ENCODE results near the gene SFXN5. TPM values are rescaled to one million over a fixed set of nuclear protein-coding genes. Genes with fewer than 3 reads are reported as not detected.

The SFXN5 gene
- total RNA-seq, 1 experiment from 2014 or later, result 27.8 TPM

DNA sequence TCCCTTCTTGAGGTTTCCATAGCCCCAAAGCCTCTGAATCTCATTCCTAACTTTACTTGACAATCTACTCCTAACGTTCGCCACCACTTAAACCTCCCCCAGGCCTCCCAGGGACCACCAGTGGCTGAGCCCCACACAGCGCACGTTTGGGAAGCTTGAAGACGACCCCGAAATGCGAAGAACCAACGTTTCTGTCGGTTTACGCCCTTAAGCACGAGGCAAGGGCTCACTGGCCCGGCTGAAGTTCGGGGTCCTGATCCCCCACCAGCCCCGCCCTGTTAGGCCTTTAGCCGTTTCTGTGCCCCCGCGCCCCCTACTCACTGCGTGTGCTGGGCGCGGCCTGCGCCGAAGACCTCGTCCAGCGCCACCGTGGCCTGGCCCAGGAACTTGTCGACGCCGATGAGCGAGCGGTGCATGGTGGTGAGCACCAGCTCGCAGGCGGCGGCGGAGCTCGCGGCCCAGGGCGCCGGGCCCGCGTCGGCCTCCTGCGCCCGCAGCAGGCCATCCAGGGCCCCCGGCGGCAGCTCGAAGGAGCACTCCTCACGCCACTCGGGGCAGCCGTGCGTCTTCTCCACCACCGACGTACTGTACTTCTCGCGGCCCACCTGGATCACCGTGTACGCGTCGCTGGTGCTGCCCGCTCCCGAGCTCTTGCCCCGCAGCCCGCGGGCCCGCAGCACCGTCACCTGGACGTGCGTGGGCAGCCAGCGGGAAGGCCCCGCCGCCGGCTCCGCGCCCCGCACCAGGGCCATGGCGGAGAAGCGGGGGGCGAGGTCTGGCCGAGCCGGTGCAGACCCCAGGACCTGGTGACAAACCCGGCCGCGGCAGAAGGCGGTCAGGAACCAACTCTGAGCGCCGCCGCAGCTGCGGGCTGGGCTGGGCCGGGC, 40.8 kb upstream of the SFXN5 start:
- no TSS peak for BruUV-seq (replicated peaks)
- ATAC-seq (peak; percentile 68), DNase-seq (ENCODE audit: low read depth, low spot score) (no peak)
- H3K27me3 ChIP-seq (ENCODE audit: control insufficient read depth, insufficient read depth, low read length), result no peaks in the 10 kb centered on the region
- POLR2A ChIA-PET, result no interaction called here
- peaks cover 2% of the 10 kb centered on the region; the same call in 1 of the 2 replicates for H3K36me3 ChIP-seq (ENCODE audit: control insufficient read depth, insufficient read depth, low read length)
- H3K27ac ChIP-seq (ENCODE audit: low read length), result peak overlapping the region; percentile 83
- in situ Hi-C loops (cut with HindIII; ENCODE audit: low pct_unique_long_range_greater_than_20kb, low sequenced_read_pairs) (no loop called here), intact Hi-C loops (cut with micrococcal nuclease; ENCODE audit: unreplicated experiment) (no loop called here)
- CTCF ChIA-PET, result interaction anchor here (0.9 to 1.5 kb wide), 2 partner anchors 25 to 64 kb away, joined by 3 to 5 read pairs; no protein-coding TSS in a partner anchor
- H3K9me3 ChIP-seq (ENCODE audit: control insufficient read depth, insufficient read depth, low read depth, low read length), result no peaks in the 10 kb centered on the region
- H3K4me1 ChIP-seq (ENCODE audit: control insufficient read depth, insufficient read depth, low read length), result peaks cover 16% of the 10 kb centered on the region
- H3K4me3 ChIP-seq (ENCODE audit: low read depth in 2 of 2, low read length in 2 of 2), result peak overlapping the region; percentile 70 to 71
- TF ChIP-seq, protein P1, sequence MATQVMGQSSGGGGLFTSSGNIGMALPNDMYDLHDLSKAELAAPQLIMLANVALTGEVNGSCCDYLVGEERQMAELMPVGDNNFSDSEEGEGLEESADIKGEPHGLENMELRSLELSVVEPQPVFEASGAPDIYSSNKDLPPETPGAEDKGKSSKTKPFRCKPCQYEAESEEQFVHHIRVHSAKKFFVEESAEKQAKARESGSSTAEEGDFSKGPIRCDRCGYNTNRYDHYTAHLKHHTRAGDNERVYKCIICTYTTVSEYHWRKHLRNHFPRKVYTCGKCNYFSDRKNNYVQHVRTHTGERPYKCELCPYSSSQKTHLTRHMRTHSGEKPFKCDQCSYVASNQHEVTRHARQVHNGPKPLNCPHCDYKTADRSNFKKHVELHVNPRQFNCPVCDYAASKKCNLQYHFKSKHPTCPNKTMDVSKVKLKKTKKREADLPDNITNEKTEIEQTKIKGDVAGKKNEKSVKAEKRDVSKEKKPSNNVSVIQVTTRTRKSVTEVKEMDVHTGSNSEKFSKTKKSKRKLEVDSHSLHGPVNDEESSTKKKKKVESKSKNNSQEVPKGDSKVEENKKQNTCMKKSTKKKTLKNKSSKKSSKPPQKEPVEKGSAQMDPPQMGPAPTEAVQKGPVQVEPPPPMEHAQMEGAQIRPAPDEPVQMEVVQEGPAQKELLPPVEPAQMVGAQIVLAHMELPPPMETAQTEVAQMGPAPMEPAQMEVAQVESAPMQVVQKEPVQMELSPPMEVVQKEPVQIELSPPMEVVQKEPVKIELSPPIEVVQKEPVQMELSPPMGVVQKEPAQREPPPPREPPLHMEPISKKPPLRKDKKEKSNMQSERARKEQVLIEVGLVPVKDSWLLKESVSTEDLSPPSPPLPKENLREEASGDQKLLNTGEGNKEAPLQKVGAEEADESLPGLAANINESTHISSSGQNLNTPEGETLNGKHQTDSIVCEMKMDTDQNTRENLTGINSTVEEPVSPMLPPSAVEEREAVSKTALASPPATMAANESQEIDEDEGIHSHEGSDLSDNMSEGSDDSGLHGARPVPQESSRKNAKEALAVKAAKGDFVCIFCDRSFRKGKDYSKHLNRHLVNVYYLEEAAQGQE (IDR thresholded peaks at IDR 0.05; ENCODE audit: insufficient read depth in 1 of 2, low read depth in 2 of 2, low read length in 1 of 2), result no peak

DNA sequence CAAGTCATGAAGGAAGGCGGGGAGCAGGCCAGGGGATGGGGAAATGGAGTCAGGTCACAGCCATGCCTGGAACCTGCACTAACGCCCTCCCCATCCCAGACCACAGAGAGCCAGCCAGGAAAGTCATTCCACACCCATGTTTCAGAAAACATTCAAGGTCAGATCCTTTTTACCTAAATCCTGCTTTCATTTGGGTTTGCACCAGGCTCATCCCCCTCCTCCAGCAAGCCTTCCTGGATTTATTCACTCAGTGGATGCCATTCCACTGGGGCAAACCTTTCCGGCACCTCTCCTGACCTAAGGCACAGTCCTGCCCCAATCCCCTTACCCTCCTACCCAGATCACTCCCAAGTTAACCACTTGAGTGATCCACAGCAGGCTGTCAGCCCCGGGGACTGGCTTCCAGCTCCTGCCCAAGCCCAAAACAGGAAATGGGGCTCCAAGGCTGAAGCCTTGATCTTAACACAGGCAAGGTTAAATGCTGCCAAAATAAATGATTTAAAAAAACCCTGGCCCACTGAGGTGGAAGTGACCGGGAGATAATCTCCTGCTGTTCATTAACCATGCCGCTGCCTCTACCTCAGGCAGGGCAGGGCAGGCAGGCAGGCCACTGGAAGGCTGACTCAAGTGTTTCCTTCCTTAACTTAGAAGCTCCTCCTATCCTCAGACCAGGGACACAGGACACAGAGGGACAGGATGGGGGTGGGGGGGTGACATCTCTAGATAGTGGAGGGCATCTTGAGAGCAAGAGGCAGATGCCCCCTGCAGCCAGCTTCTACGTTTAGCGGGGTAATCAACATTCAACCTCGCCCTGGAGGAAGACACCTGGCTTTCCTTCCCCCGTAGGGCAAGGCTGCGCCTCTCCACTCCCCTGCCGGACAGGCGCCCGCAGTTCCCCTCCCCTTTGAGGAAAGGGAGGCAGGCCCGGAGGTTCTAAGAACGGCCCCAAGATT, 39.8 kb upstream of the SFXN5 start:
- ChIA-PET POLR2A (interaction anchor here (0.6 kb wide), 1 partner anchor 40 kb away, joined by 5 read pairs; no protein-coding TSS in a partner anchor), CTCF (interaction anchor here (0.6 to 1.5 kb wide), 3 partner anchors 24 to 65 kb away, joined by 3 to 10 read pairs (median 5); no protein-coding TSS in a partner anchor)
- ATAC-seq (peak; percentile 54), DNase-seq (ENCODE audit: low read depth, low spot score) (no peak)
- H3K4me3 ChIP-seq (ENCODE audit: low read depth in 2 of 2, low read length in 2 of 2), result peak overlapping the region; percentile 70 to 71
- in situ Hi-C loops (cut with HindIII; ENCODE audit: low pct_unique_long_range_greater_than_20kb, low sequenced_read_pairs), result no loop called here
- no peak for TF ChIP-seq TCF7L2 (IDR thresholded peaks at IDR 0.05; ENCODE audit: low read depth, low read length)
- no peak for TF ChIP-seq POLR2AphosphoS5 (IDR thresholded peaks at IDR 0.05; ENCODE audit: low read depth, low read length)
- TF ChIP-seq, protein P2, sequence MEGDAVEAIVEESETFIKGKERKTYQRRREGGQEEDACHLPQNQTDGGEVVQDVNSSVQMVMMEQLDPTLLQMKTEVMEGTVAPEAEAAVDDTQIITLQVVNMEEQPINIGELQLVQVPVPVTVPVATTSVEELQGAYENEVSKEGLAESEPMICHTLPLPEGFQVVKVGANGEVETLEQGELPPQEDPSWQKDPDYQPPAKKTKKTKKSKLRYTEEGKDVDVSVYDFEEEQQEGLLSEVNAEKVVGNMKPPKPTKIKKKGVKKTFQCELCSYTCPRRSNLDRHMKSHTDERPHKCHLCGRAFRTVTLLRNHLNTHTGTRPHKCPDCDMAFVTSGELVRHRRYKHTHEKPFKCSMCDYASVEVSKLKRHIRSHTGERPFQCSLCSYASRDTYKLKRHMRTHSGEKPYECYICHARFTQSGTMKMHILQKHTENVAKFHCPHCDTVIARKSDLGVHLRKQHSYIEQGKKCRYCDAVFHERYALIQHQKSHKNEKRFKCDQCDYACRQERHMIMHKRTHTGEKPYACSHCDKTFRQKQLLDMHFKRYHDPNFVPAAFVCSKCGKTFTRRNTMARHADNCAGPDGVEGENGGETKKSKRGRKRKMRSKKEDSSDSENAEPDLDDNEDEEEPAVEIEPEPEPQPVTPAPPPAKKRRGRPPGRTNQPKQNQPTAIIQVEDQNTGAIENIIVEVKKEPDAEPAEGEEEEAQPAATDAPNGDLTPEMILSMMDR (IDR thresholded peaks at IDR 0.05), result no peak
- no peak for TF ChIP-seq SIN3A (IDR thresholded peaks at IDR 0.05; ENCODE audit: borderline replicate concordance, insufficient read depth, low read depth, low read length)
- TF ChIP-seq, protein P1 (IDR thresholded peaks at IDR 0.05; ENCODE audit: insufficient read depth in 1 of 2, low read depth in 2 of 2, low read length in 1 of 2), result no peak
- peaks cover 2% of the 10 kb centered on the region; the same call in 1 of the 2 replicates for H3K36me3 ChIP-seq (ENCODE audit: control insufficient read depth, insufficient read depth, low read length)
- H3K27me3 ChIP-seq (ENCODE audit: control insufficient read depth, insufficient read depth, low read length), result no peaks in the 10 kb centered on the region
- peak overlapping the region; percentile 83 for H3K27ac ChIP-seq (ENCODE audit: low read length)
- BruUV-seq (replicated peaks), result TSS peak; percentile 69
- H3K9me3 ChIP-seq (ENCODE audit: control insufficient read depth, insufficient read depth, low read depth, low read length), result no peaks in the 10 kb centered on the region
- intact Hi-C loops (cut with micrococcal nuclease; ENCODE audit: unreplicated experiment), result no loop called here
- H3K4me1 ChIP-seq (ENCODE audit: control insufficient read depth, insufficient read depth, low read length), result peaks cover 16% of the 10 kb centered on the region

Data from Panc1 (cell line).